Epithelial cell of proximal tubule (primary cell): ENCODE measurements around the gene KCNJ11. TPM values are rescaled to one million over a fixed set of nuclear protein-coding genes. Genes with fewer than 3 reads are reported as not detected.
A peak's percentile ranks its signal among the peaks of the same experiment; 100 is the strongest.

ENCODE experiments used
- DNase-seq: peaks from one replicate; pipeline ENCODE4 v3.0.0-alpha.2; 2011; ENCODE audit warnings: low read depth
- H3K4me3 ChIP-seq: 2 replicates; pipeline ENCODE4 v1.5.1; 2011; ENCODE audit warnings: low read depth, mild to moderate bottlenecking, low read length
- CTCF ChIP-seq: conservative IDR thresholded peaks from 2 replicates; pipeline ENCODE4 v1.5.1; 2012; ENCODE audit warnings: low read depth, mild to moderate bottlenecking, low read length
- total RNA-seq: library from RNA; depleted of rRNA; stranded (reverse); fragments of >200 nt; gene quantifications from 2 replicates; pipeline ENCODE4 v1.2.3, GENCODE V29; 2015

The KCNJ11 gene
- 0.22 and 0.63 TPM in 2 replicates for total RNA-seq

- DNase-seq: no peak
- TF ChIP-seq CTCF: no peak
- H3K4me3 ChIP-seq: peak within 1 kb of the TSS; percentile 59
These were observed at the start of gene KCNJ11 for GRCh38 chr11:17388609-17389210. TSS of gene KCNJ11 (minus strand) at chr11:17388659. CDS start at chr11:17388091, 568 bp downstream.

GRCh38 chr11:17437366-17437765 is 48.9 kb upstream of the KCNJ11 start:
- no peak overlapping the region for H3K4me3 ChIP-seq
- no peak for DNase-seq
- no peak for TF ChIP-seq CTCF

GRCh38 chr11:17434108-17434507 is 45.6 kb upstream of the KCNJ11 start:
- H3K4me3 ChIP-seq: no peak overlapping the region
- no peak for TF ChIP-seq CTCF
- no peak for DNase-seq

- TF ChIP-seq CTCF: no peak
- H3K4me3 ChIP-seq: no peak overlapping the region
These were observed 43.5 kb upstream of the KCNJ11 start for GRCh38 chr11:17432002-17432401.

GRCh38 chr11:17431139-17431538 is 42.7 kb upstream of the KCNJ11 start:
- H3K4me3 ChIP-seq: no peak overlapping the region
- DNase-seq: no peak
- no peak for TF ChIP-seq CTCF

More at GRCh38 chr11:17432002-17432401, 43.5 kb upstream of the KCNJ11 start:
- no peak for DNase-seq

- no peak for DNase-seq
- no peak overlapping the region for H3K4me3 ChIP-seq
- TF ChIP-seq CTCF: no peak
These were observed 42.2 kb upstream of the KCNJ11 start for GRCh38 chr11:17430616-17431015.

GRCh38 chr11:17428925-17429324 is 40.5 kb upstream of the KCNJ11 start:
- no peak for TF ChIP-seq CTCF
- H3K4me3 ChIP-seq: no peak overlapping the region
- no peak for DNase-seq
